Epithelial cell of proximal tubule (primary cell): ENCODE results near the gene PRRX1. TPM values are rescaled to one million over a fixed set of nuclear protein-coding genes. Genes with fewer than 3 reads are reported as not detected.

Source experiments
- DNase-seq: peaks from one replicate; pipeline ENCODE4 v3.0.0-alpha.2; 2011; ENCODE audit warnings: low read depth
- H3K4me3 ChIP-seq: 2 replicates; pipeline ENCODE4 v1.5.1; 2011; ENCODE audit warnings: low read depth, mild to moderate bottlenecking, low read length
- total RNA-seq: library from RNA; depleted of rRNA; stranded (reverse); fragments of >200 nt; gene quantifications from 2 replicates; pipeline ENCODE4 v1.2.3, GENCODE V29; 2015
- TF ChIP-seq, protein P1 (sequence below): conservative IDR thresholded peaks from 2 replicates; pipeline ENCODE4 v1.5.1; 2012; ENCODE audit warnings: low read depth, mild to moderate bottlenecking, low read length

Gene PRRX1
- total RNA-seq, 1 donor from 2014 or later, result under 0.01 TPM

DNA sequence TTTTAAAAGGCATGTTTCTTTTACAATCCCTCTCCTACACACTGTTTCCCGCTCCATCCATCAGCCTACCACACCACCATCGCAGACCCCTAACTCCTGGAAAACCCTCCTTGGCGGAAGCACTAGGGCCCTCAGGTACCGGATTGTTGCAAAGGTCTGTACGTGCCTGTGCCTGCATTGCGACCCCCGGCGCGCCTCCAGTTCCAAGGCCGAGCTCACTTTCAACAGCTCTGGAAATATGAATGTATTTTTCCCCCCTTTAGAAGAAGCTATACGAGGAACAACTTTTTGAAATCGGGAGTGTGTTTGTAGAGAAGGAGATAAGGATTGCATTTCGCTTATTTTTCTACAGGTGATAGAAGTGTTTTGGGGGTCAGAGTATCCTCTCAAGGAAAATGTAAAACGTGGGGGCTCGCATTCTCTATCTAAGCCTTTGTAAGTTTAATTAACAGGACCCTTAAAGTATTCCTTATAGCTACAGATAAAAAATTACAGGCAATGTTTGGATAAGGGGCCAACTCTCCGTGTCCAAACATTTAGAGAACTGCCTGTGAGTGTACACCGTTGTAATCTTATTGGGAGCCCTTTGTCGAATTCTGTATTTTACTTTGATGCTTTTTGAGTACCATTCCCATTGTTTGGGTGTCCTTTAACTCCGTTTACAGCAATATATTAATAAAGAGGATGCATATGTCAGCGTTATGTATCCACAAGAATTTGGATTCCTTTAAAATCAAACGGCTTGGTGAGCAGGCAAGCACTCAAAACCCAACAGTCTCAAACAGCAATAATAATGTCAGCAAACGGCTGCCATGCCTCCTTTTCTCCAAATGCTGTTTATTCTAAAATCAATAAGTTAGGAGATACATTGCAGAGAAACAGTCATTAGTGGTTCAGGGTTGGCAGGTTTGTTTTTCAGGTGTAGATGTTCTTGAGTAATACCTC, 5.9 kb downstream of the PRRX1 start:
- TF ChIP-seq, protein P1, sequence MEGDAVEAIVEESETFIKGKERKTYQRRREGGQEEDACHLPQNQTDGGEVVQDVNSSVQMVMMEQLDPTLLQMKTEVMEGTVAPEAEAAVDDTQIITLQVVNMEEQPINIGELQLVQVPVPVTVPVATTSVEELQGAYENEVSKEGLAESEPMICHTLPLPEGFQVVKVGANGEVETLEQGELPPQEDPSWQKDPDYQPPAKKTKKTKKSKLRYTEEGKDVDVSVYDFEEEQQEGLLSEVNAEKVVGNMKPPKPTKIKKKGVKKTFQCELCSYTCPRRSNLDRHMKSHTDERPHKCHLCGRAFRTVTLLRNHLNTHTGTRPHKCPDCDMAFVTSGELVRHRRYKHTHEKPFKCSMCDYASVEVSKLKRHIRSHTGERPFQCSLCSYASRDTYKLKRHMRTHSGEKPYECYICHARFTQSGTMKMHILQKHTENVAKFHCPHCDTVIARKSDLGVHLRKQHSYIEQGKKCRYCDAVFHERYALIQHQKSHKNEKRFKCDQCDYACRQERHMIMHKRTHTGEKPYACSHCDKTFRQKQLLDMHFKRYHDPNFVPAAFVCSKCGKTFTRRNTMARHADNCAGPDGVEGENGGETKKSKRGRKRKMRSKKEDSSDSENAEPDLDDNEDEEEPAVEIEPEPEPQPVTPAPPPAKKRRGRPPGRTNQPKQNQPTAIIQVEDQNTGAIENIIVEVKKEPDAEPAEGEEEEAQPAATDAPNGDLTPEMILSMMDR, result no peak
- H3K4me3 ChIP-seq, result no peak overlapping the region
- no peak for DNase-seq

GRCh38 chr1:170670802-170671628, 7.1 kb downstream of the PRRX1 start:
- no peak overlapping the region for H3K4me3 ChIP-seq
- no peak for DNase-seq
- TF ChIP-seq, protein P1, result peak; percentile 69

DNA sequence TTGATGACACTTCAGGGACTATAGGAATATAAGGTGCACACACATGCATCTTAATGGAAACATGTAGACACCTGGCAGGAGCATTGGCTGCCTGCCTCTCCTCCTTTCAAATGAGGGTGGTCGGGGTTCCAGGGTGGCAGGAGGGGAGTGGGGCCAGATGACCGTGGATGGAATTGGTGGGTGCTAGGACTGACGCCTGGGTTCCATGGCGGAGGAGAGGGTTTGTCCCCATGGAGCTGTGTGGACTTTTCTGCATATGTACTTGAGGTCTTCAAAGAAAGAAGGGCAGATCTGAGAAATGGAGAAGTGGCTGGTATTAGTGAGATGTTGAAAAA, 7.7 kb downstream of the PRRX1 start:
- TF ChIP-seq, protein P1, result no peak
- DNase-seq, result no peak
- H3K4me3 ChIP-seq, result no peak overlapping the region

- no peak for DNase-seq
- TF ChIP-seq, protein P1, result no peak
Observed at GRCh38 chr1:170672316-170672715, 8.4 kb downstream of the PRRX1 start.

DNA sequence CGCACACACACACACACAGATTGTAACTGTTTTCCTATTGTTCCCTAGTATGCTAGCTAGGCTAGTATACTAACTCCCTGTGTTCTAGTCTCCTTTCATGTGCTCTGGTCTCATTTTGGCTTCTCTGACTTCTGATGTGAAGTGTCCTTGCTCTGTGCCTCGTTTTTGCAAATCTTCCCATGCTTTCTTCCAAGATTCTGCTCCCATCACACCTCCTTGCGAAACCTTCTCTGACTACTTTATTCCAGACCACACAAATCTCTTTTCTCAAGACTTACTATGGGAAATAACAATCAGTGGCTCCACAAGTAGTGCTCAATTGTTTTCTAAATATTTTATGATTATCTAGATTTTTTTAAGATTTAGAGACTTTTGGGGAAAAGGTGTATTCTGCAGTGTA, 10.3 kb downstream of the PRRX1 start:
- no peak for DNase-seq
- TF ChIP-seq, protein P1, result no peak
- H3K4me3 ChIP-seq, result no peak overlapping the region

More at GRCh38 chr1:170672316-170672715, 8.4 kb downstream of the PRRX1 start:
- no peak overlapping the region for H3K4me3 ChIP-seq

DNA sequence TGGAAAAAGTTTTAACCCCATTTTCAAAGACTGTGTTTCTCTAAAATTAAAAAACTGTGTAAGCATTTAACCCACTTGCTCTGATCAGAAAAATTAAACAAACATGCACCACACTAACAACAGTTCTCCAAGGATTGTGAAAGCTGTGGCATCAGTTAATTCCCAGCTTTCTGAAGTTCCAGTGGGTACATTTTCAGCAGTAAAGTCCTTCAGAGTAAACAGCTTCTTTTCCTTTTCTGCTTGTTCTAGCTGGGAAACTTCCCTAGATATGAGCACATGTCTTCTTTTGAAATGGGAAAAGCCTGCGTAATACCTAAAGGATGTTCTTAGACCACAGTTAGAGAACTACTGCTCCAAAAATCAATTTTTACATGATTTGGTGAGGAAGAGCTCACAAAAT, 11.1 kb downstream of the PRRX1 start:
- DNase-seq, result no peak
- TF ChIP-seq, protein P1, result no peak
- no peak overlapping the region for H3K4me3 ChIP-seq
